Stimulated activated CD8-positive, alpha-beta memory T cell treated with anti-CD3 and anti-CD28 coated beads, Interleukin-7, amount 100 ng/mL, for 24 hours (primary cell): ENCODE data around the gene FCRLB.
"Not testable (repeated sequence)": the region's sequence is repeated elsewhere in the genome, so short reads cannot be mapped to it uniquely, and the experiment has no call there.

Source experiments
- DNase-seq: peaks from one replicate; pipeline ENCODE4 v3.0.0-alpha.2; 2020; ENCODE audit warnings: low read depth

Gene FCRLB, protein sequence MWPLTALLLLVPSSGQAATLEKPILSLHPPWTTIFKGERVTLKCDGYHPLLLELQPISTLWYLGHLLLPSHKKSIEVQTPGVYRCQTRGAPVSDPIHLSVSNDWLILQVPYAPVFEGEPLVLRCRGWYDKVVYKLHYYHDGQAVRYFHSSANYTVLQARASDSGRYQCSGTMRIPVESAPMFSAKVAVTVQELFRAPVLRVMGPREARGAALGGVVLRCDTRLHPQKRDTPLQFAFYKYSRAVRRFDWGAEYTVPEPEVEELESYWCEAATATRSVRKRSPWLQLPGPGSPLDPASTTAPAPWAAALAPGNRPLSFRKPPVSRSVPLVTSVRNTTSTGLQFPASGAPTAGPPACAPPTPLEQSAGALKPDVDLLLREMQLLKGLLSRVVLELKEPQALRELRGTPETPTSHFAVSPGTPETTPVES

DNA sequence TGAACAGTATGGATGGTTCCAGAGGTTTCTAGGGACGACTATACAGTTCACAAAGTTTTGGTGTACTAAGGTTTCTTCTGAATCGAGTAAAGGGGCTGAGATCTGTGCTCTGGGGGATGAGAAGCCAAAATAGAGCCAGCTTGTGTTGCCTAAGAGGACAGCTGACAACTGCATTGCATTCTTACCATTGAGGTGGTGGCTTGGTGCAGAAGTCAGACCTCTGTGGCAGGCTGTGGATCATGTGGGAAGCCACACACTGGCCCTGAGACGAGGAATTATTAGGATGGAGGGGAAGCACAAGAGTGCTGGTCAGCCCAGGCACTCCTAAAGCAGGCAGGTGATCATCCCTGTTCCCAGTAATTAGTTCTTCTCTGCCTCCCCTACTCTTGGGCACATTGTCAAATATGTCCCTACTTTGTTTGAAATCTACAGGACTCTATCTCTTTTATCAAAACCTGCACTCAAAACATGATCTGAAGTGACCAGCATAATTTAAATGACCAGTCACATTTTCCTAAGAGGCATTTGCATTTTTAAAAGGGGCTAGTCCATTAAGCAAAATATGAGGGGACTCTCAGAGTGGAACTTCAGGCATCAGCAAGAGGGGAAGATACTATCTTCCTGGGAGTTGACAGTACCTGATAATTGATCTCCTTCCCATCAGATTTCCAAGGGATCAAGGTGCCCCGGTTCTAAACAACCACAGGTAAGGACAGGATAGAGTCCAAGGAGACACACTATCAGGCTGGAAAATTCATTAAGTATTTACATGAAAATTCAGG, at the start of gene FCRLB:
Gene FCRLB, plus strand, starts transcription at position 589 of the 782 bp plus-strand sequence. CDS start 1,129 bp downstream, outside the sequence.
- DNase-seq: no peak

DNA sequence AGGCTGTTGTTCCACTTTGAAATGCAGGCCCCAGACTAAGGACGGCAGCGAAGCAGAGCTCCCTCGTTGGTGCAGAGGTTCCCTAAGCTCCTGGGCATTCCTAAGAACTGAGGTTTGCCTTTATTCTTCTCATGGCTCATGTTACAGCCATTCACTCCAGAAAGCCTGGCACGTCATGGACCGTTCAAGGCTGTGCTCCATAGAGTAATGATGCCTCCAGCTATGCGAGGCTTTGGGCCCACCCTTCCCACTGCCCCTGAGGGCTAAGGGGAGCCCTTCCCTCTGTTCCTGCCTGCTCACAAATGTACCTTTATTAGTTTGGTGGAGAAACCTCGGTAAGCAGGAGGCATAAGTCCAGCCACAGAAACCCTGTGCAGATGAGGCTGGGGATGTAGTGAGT, 47.9 kb upstream of the FCRLB start:
- DNase-seq: not testable (repeated sequence)

DNA sequence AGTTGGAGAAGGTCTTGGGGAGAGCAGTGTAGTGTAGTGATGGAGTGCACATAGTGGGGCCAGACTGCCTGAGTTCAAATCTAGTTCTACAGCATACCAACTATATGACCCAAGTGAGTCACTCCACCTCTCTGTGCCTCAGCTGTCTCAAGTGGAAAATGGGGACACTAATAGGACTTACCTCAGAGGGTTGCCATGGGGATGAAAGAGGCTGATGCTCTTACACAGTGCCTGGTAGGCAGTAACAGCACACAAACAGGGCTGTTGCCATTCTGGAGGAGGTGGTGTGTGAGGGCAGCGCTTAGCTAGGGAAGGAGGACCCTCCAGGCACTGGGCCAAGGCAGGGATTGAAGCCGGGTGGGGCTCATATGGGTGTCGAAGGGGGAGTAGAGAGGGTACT, 46.9 kb upstream of the FCRLB start:
- not testable (repeated sequence) for DNase-seq

DNA sequence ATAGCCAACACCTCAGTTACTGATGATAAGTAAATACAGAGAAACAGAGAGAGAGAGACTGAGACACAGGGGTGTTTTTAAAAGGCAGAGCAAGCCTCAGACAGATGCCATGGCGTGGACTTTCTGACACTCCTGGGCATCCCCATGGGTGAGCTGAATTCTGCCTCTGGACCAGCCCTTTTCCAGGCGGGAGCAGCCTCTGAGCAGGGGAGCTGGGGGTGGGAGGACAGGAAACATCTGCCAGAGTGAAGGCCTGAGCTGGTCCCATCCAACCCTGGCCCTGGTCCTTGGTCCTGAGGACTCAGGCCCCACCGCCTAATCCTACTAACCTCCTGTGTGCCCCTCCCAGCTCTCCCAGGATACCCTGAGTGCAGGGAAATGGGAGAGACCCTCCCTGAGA, 46.4 kb upstream of the FCRLB start:
- not testable (repeated sequence) for DNase-seq

DNA sequence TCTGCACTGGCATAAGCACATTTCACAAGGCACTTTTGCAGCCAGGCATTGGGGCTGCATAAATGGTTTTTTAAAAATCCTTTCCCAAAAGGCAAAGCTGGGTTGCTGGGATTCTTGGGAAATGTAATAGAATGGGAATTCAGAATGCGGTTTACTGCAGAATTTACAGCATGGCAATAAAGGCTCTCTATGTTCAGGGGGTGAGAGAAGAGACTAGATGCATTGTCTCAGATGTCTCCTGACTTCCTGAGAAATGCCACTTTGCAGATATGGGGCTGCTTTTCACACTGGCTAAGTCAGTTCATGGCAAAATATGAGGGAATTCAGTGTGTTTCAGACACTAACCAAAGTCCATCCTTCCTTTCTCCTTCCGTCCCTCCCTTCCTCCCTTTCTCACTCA, 44.9 kb upstream of the FCRLB start:
- DNase-seq: no peak

DNA sequence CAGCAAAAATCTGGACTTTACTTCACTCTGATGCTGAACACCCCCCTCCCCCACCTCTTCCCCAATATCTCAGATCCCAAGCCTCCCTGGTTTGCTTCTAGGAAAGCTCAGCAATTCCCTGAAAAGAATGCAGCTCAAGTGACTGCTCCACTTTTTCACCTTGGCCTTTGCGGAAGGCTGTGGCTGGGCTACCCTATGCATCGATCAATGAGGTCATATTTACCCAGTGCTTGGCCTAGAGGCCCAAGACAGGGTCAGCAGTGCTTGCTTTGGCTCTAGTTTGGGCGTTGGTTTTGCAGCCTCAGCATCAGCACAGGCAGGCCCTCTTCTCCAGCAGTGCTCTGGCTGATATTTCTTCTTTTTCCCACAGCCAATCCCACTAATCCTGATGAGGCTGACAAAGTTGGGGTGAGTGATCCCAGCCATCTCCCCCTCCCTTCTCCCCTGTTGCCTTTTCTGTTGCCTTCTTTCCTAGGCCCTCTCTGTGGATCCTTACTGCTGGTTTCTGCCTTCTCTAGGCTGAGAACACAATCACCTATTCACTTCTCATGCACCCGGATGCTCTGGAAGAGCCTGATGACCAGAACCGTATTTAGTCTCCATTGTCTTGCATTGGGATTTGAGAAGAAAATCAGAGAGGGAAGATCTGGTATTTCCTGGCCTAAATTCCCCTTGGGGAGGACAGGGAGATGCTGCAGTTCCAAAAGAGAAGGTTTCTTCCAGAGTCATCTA, 44.2 kb upstream of the FCRLB start:
- no peak for DNase-seq

DNA sequence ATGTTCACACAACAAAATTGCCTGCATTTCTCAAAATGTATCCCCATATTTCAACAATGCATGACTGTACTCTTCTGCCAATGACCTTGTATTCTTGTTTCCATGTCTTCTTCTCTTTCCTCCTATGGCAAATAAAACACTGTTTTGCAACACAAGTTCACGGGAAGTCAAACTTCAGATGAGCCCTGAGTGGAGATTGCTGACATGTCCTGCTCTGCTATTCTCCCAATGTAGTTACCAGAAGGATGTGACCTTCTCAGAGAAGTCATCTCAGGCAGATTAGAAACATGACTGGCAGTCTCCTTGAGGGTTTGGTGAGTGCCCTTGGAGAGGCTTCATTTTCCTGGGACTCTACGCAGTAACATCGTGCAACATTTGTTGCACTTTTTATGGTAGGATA, 42.8 kb upstream of the FCRLB start:
- DNase-seq: no peak

DNA sequence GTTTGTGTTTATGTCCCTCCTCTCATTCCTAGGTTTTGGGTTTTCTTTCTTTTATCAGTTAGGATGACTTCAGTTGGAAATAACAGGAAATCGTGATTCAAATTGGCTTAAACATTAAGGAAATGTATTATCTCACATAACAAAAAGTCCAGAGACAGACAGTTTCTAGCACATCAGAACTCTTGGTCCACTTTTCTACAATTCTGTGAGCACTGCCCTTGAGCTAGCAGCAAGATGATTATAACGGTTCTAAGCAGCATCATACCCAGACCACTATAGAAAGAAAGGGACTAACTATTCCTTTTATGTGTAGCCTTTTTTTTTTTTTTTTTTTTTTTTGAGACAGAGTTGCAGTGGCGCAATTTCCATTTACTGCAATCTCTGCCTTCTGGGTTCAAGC, 39.5 kb upstream of the FCRLB start:
- DNase-seq: no peak

DNA sequence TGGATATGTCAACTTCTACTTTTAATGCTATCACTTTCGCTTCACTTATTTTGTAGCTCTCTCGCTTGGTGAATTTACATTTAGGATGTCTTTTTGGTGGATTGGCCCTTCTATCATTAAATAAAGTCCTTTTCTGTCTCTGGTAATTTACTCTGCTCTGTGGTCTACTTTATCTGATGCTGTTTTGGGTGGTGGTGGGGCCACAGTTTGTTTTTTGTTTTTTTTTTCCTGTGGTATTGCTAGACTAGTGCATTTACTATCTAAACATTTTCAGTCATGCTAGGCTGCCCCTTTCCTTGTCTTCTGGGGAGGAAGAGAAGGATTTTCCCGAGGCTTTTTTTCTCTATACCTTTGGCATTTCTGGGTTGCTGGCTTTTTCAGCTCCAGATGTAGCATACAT, 32.4 kb upstream of the FCRLB start:
- no peak for DNase-seq

DNA sequence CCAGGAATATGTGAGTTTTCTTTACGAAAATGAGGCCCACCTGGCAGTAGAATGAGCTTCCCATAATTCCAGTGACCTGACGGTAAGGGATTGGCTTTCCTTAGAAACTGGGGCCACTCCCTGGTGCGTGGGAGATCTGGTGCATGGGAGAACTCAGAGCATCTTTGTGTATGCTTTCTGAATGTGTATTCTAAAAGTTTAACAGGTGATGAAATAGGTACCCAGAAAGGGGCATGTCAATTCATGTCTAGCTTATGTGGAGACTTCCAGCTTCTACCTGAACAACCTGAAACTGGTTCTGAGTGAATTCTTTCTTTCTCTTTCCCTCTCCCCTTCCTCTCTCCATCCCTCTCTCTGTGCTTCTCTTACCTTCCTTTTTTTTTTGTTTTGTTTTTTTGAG, 29.5 kb upstream of the FCRLB start:
- no peak for DNase-seq

DNA sequence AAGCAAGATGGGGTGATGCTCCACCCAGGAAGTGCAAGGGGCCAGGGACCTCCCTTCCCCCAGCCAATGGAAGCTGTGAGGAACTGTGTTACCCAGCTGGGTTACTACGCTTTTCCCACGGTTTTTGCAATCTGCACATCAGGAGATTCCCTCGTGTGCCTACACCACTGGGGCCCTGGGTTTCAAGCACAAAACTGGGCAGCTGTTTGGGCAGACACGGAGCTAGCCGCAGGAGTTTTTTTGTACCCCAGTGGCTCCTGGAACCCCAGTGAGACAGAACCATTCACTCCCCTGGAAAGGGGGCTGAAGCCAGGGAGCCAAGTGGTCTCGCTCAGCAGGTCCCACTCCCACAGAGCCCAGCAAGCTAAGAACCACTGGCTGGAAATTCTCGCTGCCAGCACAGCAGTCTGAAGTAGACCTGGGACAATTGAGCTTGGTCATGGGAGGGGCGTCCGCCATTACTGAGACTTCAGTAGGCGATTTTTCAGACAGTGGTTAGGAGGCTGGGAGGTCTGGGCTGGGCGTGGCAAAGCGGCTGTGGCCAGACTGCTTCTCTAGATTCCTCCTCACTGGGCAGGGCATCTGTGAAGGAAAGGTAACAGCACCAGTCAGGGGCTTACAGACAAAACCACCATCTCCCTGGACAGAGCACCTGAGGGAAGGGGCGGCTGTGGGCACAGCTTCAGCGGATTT, 28.2 kb upstream of the FCRLB start:
- DNase-seq: not testable (repeated sequence)

DNA sequence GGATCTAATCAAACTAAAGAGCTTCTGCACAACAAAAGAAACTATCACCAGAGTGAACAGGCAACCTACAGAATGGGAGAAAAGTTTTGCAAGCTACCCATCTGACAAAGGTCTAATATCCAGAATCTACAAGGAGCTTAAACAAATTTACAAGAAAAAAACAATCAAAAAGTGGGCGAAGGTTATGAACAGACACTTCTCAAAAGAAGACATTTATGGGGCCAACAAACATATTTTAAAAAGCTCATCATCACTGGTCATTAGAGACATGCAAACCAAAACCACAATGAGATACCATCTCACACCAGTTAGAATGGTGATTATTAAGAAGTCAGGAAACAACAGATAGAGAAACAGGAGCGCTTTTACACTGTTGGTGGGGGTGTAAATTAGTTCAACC, 23.0 kb upstream of the FCRLB start:
- DNase-seq: not testable (repeated sequence)

DNA sequence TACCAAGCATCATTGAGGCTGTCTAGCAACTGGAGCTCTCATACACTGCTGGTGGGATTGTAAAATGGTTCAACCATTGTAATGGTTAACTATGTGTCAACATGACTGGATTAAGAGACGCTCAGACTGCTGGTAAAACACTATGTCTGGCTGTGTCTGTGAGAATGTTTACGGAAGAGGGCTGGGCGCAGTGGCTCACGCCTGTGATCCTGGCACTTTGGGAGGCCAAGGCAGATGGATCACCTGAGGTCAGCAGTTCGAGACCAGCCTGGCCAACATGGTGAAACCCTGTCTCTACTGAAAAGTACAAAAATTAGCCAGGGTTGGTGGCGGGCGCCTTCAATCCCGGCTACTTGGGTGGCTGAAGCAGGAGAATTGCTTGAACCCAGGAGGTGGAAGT, 19.1 kb upstream of the FCRLB start:
- DNase-seq: no peak

DNA sequence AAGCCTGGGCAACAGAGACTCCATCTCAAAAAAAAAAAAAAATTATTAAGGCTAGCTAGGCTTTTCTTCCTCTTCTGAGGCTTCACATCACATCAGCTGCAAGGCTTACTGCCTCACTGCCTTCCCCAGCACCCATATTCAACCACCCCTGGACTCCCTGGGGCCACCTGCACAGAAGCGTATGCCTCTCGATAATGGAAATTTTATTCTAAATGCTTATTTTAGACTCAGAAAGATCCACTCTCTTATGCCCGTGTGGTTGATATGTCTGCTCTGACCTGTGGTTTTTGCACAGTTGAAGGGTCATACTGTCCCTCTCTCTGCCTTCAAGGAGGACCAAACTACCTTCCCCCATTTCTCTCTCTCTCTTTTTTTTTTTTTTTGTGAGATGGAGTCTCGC, 15.8 kb upstream of the FCRLB start:
- DNase-seq: no peak

DNA sequence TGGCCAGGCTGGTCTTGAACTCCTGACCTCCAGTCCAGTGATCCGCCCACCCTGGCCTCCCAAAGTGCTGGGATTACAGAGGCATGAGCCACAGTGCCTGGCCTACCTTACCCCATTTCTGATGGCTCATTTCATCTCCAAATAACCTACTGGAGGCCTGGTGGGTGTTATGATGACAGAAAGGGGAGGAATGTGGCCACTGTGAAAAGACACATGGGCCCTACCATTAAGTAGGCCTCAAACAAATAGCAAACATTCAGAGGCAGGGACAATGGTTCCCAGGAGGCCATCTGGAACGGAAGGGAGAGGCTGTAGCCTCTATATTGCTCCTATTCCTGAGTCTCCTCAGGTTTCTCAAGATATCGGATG, 15.2 kb upstream of the FCRLB start:
- no peak for DNase-seq

DNA sequence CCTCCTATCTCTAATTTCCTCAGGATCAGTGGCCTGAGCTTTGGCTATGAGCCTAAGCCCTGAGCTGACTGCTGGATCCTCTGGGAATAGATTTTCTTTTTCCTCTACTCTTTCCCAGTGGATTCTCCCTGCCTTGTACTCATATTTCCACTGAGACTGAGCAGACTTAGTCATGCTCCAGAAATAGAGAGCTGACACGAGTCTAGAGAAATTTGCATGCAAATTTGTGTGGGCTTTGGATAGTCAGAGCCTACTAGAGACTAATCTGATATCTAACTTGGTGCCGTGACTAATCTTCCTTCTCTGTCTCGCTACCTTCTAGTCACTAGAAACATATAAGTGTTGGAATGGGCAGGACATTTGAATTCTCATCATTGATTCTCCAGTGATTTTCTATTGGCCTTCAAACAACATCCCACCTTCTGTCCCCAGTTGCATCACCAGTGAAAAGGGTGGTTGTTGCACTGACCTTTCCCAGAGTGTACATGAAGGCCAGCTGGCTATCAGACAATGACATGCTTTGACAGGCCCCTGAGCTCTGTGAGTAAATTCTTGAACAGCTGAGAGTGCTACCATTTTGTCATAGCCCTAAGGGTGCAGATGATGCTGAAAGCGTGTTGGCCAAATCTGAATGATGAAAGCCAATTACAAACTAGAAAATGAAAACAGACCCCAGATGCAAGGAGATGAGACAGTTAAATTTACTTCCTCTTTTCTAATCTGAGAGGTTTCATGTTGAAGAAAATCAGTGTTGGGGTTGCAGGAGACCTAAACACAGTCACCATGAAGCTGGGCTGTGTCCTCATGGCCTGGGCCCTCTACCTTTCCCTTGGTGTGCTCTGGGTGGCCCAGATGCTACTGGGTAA, 14.6 kb upstream of the FCRLB start, which contains the start of gene FCRLA:
Gene FCRLA, plus strand, starts transcription at position 748 of the 866 bp plus-strand sequence. Its CDS starts 36 bp downstream, at position 784.
- no peak for DNase-seq

DNA sequence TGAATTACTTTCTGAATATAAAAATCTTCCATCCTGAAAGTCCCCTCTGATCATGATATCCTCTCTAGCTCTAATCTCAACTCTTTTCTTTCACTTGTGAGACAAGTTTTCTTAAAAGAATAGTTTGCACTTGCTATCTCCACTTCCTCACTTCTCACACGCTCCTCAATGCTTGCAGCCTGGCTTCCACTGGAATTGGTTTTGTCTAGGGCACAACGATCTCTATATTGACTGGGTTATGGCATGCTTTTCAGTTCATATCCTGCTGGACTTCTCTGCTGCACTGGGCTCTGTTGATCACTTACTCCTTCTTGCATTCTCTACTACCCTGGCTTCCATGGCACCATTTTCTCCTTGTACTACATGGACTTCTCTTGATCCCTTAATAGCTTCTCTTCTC, 13.8 kb upstream of the FCRLB start:
- no peak for DNase-seq

DNA sequence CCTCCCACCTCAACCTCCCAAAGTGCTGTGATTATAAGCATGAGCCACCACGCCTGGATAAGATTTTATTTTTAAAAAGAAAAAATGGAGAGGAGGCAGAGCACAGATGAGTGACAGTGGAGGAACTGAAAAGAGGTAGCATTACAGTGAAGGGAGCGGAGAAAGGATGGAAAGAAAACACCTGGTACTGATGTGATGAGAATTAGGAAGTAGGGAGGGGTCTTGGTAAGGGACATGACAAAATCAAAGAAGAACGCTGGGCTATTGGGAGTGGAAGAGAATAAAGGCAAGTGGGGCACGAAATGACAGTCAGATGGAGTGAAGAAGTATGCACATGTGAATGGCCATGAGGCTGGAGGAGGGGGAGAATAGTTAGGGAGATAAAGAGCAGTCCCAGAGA, 12.0 kb upstream of the FCRLB start:
- no peak for DNase-seq

DNA sequence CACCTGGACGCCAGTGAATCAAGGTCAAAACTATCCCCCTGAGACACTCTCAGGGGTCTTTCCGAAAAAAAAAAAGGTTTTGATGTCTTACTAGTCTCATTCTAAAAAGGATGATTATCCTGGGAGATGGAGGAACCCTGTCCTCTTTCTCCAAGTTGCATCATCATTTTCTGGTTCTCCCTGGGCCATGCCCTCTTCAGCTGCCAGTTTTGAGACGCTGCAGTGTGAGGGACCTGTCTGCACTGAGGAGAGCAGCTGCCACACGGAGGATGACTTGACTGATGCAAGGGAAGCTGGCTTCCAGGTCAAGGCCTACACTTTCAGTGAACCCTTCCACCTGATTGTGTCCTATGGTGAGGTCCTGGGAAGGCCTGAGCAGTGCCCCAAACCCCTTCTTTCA, 10.8 kb upstream of the FCRLB start:
- DNase-seq: no peak

DNA sequence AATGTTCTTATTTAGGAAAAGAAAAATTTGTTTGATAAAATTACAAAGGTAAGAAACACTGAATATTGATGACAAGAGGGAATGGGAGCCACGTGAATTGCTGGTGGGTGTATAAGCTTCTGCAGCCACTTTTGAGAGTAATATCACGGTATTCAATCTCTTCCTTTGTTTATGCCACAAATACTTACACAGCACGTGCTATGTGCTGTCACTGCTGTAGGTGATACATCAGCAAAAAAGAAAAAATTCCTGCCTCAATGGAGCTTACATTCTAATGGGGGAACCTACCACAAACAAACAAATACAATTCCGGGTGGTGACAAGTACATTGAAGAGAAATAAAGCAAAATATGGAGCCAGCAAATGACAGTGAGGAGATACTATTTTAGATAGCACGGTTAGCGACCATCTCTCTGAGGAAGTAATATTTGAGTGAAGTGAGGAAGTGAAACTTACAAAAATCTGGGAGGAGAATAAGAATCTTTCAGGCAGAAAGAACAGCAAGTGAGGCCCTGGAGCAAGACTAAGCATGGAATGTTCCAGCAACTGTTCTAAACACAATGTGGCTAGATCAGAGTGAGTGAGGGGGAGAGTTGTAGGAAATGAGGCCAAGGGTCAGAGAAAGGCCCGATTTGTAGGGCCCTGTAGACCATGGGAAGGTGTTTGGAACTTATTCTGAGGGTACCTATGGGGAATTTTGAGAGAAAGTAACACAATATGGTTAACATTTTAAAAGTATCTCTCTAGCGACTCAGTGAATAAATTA, 2.6 kb upstream of the FCRLB start:
- DNase-seq: no peak

DNA sequence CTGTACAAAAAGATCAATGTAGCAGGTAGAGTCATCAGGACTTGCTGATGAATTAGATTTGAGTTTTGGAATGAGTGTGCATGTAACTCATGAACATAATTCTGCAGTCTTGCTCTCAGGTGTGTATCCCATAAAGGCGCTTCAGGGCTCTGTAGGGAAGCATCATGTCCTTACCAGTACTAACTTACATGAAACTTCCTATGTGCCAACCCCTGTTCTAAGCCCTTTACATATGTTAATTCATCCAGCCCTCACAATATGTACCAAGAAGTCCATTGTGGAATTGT, 2.1 kb upstream of the FCRLB start:
- no peak for DNase-seq
